MM.1S (cell line): ENCODE data around the gene C13orf46.

Experiments
- DNase-seq: peaks from one replicate; pipeline ENCODE4 v3.0.0-alpha.2; 2015
- H2AFZ ChIP-seq: fragments of 300-600 bp; sonication (generic); 2 replicates; pipeline ENCODE4 v1.6.0; 2016; ENCODE audit warnings: antibody characterized with exemption, low read length
- H3F3A ChIP-seq: fragments of 300-600 bp; sonication (generic); 2 replicates; pipeline ENCODE4 v1.6.1; 2016; ENCODE audit warnings: mild to moderate bottlenecking, antibody characterized with exemption, low read length, moderate library complexity, mixed read lengths; ENCODE audit not compliant: insufficient read depth
- H3K27ac ChIP-seq: fragments of 300-600 bp; sonication (generic); 2 replicates; pipeline ENCODE4 v1.5.1; 2016; ENCODE audit warnings: mild to moderate bottlenecking, low read length
- H3K27me3 ChIP-seq: fragments of 300-600 bp; sonication (generic); replicated peaks from 2 replicates; pipeline ENCODE4 v1.6.0; 2016; ENCODE audit warnings: low read length; ENCODE audit not compliant: insufficient read depth
- H3K36me3 ChIP-seq: fragments of 300-600 bp; sonication (generic); replicated peaks from 2 replicates; pipeline ENCODE4 v1.6.1; 2016; ENCODE audit warnings: mild to moderate bottlenecking, low read length, mixed read lengths; ENCODE audit not compliant: insufficient read depth
- H3K4me1 ChIP-seq: fragments of 300-600 bp; sonication (generic); 2 replicates; pipeline ENCODE4 v1.6.1; 2016; ENCODE audit warnings: low read length, mixed read lengths
- H3K4me2 ChIP-seq: fragments of 300-600 bp; sonication (generic); 2 replicates; pipeline ENCODE4 v1.6.0; 2016; ENCODE audit warnings: low read depth, low read length
- H3K4me3 ChIP-seq: fragments of 300-600 bp; sonication (generic); 2 replicates; pipeline ENCODE4 v1.5.1; 2016; ENCODE audit warnings: low read length, mixed read lengths
- H3K79me2 ChIP-seq: fragments of 300-600 bp; sonication (generic); 2 replicates; pipeline ENCODE4 v1.6.1; 2016; ENCODE audit warnings: mixed run types, low read length, mixed read lengths
- H3K9ac ChIP-seq: fragments of 300-600 bp; sonication (generic); 2 replicates; pipeline ENCODE4 v1.6.1; 2016; ENCODE audit warnings: low read length, mixed read lengths
- H3K9me2 ChIP-seq: fragments of 300-600 bp; sonication (generic); replicated peaks from 2 replicates; pipeline ENCODE4 v1.6.1; 2016; ENCODE audit warnings: mild to moderate bottlenecking, low read length, mixed read lengths; ENCODE audit not compliant: insufficient read depth
- H3K9me3 ChIP-seq: fragments of 300-600 bp; sonication (generic); replicated peaks from 2 replicates; pipeline ENCODE4 v1.6.1; 2016; ENCODE audit warnings: mild to moderate bottlenecking, low read length, mixed read lengths; ENCODE audit not compliant: insufficient read depth
- H4K20me1 ChIP-seq: fragments of 300-600 bp; sonication (generic); 2 replicates; pipeline ENCODE4 v1.6.1; 2016; ENCODE audit warnings: mild to moderate bottlenecking, low read length, moderate library complexity, mixed read lengths; ENCODE audit not compliant: insufficient read depth
- CTCF ChIP-seq: fragments of 300-600 bp; sonication (generic); IDR thresholded peaks from 2 replicates; pipeline ENCODE4 v1.5.1; 2016; ENCODE audit warnings: antibody characterized with exemption, low read length, mixed read lengths
- EZH2 ChIP-seq: fragments of 300-600 bp; sonication (generic); optimal IDR thresholded peaks from 2 replicates; pipeline ENCODE3; 2017; ENCODE audit warnings: low read depth, mild to moderate bottlenecking, antibody characterized with exemption, low read length, mixed read lengths
- EZH2phosphoT487 ChIP-seq: fragments of 300-600 bp; sonication (generic); IDR thresholded peaks from 2 replicates; pipeline ENCODE4 v1.6.1; 2018; ENCODE audit warnings: antibody characterized with exemption, low read length

The C13orf46 gene

GRCh38 chr13:113997845-113998751 lies 24.2 kb upstream of the C13orf46 start:
- Histone ChIP-seq H3K9me2 (no peaks in the 10 kb centered on the region), H3K4me3 (no peak overlapping the region), H3K79me2 (peaks cover 9% of the 10 kb centered on the region), H3K36me3 (peaks cover 4% of the 10 kb centered on the region), H2AFZ (no peak overlapping the region), H3K9me3 (no peaks in the 10 kb centered on the region), H4K20me1 (no peaks in the 10 kb centered on the region), H3F3A (no peaks in the 10 kb centered on the region; the same call in 1 of the 2 replicates), H3K27ac (no peak overlapping the region), H3K4me1 (no peaks in the 10 kb centered on the region), H3K27me3 (no peaks in the 10 kb centered on the region), H3K4me2 (no peak overlapping the region), H3K9ac (no peak overlapping the region)
- no peak for TF ChIP-seq CTCF
- TF ChIP-seq EZH2phosphoT487 = no peak
- TF ChIP-seq EZH2 = no peak
- DNase-seq = no peak

- TF ChIP-seq EZH2 = no peak
- H3K27me3 ChIP-seq = no peaks in the 10 kb centered on the region
- no peak overlapping the region for H3K9ac ChIP-seq
- H3K27ac ChIP-seq = no peak overlapping the region
- no peak for DNase-seq
- no peak overlapping the region for H3K4me3 ChIP-seq
- H3F3A ChIP-seq = no peaks in the 10 kb centered on the region; the same call in 1 of the 2 replicates
- H2AFZ ChIP-seq = no peak overlapping the region
- H3K9me3 ChIP-seq = no peaks in the 10 kb centered on the region
- H3K4me2 ChIP-seq = no peak overlapping the region
- peaks cover 4% of the 10 kb centered on the region for H3K36me3 ChIP-seq
- no peaks in the 10 kb centered on the region for H3K9me2 ChIP-seq
- no peaks in the 10 kb centered on the region for H4K20me1 ChIP-seq
- H3K4me1 ChIP-seq = no peaks in the 10 kb centered on the region
- H3K79me2 ChIP-seq = peaks cover 7% of the 10 kb centered on the region; the same call in 1 of the 2 replicates
Observed at GRCh38 chr13:113996912-113997745, 23.3 kb upstream of the C13orf46 start.

- H3K27me3 ChIP-seq = no peaks in the 10 kb centered on the region
- H3K4me1 ChIP-seq = no peaks in the 10 kb centered on the region
- H3K36me3 ChIP-seq = peaks cover 9% of the 10 kb centered on the region
- no peak overlapping the region for H3K9ac ChIP-seq
- H4K20me1 ChIP-seq = no peaks in the 10 kb centered on the region
- no peak for DNase-seq
- no peak for TF ChIP-seq EZH2
- no peak for TF ChIP-seq CTCF
- no peak for TF ChIP-seq EZH2phosphoT487
- no peak overlapping the region for H3K27ac ChIP-seq
- no peak overlapping the region for H2AFZ ChIP-seq
- H3K4me2 ChIP-seq = no peak overlapping the region
- H3K9me2 ChIP-seq = no peaks in the 10 kb centered on the region
- no peak overlapping the region for H3K4me3 ChIP-seq
- no peaks in the 10 kb centered on the region; the same call in 1 of the 2 replicates for H3F3A ChIP-seq
- H3K9me3 ChIP-seq = no peaks in the 10 kb centered on the region
- H3K79me2 ChIP-seq = peaks cover 7% of the 10 kb centered on the region; the same call in 1 of the 2 replicates
Observed at GRCh38 chr13:113996081-113996911, 22.4 kb upstream of the C13orf46 start.
